ENCODE results near the gene IGF1R.

DNA sequence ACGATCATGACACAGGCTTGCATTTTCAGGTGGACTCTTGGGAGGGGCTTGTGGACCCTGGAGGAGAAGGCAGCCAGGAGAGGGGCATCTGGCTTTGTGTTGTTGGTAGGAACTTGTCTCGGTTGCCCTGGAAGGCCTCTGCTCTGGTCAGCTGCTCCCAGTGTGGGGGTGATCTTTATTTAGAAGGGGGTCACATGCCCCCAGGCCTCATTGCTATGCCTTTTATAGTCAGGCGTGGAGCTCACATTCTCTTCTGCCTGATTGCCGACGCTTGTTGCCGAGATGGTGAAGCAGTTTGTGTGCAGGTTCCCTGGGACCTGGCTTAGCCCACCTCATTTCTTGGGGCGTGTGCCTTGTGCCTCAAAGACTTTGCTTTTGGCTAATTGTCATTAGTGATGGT, 66.6 kb downstream of the IGF1R start:
- TF ChIP-seq CTCF (IDR thresholded peaks at IDR 0.05) (no peak), POLR2A (IDR thresholded peaks at IDR 0.05) (no peak)
